ENCODE data around the gene JADE3.

JADE3 gene

DNA sequence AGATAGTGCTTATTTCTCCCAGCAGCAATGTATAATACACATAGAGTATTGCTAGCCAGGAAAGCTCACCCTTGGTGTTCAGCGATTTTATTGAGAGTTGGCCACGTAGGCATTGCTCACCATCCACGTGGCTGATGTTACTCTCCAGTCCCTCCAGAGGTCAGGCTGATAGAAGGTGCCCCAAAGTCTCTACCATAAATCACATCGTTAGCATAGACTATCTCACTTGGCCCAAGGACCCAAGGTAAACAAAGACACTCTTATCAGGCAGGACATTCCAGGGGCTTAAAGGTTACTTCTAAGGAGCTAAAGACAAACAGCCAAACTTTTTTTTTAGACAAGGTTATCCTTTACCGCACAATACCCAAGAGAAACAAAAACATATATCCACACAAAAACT is 135.8 kb downstream of the JADE3 start:
- DNase-seq: no peak

DNA sequence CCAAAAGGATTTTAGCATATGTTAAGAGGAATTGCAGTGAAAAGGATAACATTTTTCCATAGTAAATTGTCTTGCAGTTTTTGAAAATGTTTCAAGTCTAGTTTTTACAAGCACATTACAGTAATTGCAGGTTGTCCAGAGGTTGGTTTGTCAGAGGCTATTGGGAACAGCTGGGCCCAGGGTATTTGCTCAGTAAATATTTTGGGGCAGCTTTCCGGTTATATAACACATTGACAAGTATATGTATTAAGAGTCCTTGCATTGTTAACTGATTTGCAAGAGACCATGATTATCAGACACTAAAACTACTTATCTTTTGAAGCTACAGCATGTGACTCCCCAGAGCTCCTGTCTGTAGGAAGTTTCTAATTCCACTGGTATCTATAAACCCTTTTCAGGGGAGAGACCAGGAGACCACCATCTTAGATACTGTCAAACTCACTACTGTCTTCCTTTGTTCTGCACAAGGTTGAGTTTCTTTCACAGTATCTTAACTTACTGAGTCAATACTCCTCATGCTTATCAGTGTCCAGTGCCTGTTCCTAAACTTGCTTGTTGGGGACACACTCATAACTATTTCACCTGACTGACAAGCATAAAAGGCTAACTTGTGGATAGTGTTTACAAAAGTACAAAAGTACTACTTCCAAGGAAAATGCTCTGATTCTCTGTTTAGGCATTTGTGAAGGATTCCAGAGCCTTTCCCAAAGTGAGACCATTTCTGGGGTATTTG is 147.1 kb downstream of the JADE3 start:
- DNase-seq: no peak

DNA sequence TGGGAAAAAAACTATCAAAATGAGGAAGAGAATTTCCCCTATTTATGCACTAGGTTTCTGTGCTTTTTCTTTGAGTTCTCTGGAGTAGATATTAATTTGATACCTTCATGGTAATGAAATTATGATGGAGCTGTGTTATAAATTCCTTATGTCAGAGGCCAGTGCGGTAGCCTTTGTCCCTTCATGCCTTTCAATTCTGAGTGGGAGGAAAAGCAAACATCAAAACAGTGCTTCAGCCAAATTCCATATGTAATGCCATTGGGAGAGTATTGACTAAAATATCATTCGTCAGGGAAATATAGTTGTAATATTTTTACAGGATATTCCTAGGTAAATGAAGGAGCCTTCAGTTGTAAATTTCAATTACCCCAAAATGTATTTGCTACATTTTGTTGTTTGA is 148.5 kb downstream of the JADE3 start:
- no peak for DNase-seq

DNA sequence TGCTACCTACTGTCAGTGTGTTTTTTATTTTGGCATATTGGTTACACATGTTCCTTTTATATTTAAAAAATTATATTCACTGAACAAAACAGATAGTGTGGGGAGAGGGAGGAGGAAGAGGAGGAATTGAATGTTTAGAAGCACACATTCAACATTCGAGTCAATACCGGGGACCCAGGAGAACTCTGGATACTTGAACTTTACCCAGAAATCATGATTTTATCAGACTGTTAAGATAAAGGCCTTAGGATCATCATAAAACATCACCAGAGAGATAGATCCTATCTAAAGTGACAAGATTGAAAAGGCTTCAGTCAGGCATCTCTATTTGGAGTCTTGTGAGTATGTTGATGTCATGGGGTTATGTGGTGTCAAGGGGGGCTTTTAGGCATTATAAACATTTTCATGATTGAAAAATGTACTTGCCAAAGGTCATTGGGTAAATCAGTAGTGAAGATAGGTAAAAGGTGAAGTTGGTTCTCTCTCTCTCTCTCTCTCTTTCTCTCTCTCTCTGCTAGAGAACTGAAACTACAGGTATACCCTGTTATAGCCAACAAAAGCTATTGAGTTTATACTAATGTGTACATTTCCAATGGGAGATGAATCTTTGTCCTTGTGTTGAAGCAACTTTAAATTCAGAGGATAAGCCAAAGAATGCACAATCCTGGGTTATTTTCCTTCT is 149.2 kb downstream of the JADE3 start:
- DNase-seq: no peak

DNA sequence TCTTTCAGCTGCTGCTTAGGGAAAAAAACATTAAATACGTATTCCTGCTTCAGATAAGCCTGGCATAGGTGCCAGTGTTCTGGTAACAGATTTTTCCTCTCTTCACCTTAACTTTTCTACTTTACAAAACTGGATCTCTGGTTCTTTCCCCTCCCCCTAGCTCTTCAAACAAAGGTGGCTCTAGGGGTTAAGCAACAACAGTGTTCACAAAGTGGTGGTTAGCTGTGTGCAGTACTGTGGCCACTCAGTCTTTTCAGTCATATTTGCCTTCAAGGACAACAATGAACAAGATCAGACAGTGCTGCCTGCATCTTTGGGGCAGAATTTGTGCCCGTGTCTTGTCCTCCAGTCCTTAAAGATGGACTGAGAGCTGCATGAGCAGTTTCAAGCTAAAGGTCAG is 151.0 kb downstream of the JADE3 start:
- no peak for DNase-seq

DNA sequence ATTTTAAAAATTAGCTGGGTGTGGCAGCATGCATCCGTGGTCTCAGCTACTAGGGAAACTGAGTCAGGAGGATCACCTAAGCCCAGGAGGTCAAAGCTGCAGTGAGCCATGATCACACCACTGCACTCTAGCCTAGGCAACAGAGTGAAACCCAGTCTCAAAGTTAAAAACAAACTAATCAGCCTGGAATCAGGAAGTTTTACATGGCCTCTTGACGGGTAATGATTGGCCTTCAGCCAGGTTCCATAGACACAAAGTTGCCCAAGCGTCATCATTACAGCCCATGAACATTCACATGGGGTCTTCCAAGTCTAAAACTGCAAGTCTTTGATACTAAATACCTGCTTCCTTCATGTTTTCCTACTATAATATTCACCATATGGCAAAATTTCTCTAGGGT is 156.0 kb downstream of the JADE3 start:
- no peak for DNase-seq

DNA sequence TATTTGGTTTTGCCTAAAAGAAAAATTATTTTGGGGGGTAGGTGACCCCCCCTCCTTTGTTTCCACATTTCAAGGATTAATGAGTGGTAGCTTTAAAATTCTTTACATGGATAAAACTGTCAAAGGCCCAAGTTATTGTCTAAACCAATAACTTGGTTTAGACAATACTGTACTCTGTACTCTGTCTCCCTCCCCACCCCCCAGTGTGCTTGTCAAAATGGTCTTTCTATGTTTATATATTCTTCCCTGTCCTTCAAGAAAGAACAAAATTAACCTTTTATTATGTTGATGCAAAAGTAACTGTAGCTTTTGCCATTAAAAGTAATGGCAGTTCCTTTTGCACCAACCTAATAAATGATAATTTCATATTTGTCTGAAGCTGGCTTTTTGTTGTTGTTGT is 156.5 kb downstream of the JADE3 start:
- DNase-seq: no peak

DNA sequence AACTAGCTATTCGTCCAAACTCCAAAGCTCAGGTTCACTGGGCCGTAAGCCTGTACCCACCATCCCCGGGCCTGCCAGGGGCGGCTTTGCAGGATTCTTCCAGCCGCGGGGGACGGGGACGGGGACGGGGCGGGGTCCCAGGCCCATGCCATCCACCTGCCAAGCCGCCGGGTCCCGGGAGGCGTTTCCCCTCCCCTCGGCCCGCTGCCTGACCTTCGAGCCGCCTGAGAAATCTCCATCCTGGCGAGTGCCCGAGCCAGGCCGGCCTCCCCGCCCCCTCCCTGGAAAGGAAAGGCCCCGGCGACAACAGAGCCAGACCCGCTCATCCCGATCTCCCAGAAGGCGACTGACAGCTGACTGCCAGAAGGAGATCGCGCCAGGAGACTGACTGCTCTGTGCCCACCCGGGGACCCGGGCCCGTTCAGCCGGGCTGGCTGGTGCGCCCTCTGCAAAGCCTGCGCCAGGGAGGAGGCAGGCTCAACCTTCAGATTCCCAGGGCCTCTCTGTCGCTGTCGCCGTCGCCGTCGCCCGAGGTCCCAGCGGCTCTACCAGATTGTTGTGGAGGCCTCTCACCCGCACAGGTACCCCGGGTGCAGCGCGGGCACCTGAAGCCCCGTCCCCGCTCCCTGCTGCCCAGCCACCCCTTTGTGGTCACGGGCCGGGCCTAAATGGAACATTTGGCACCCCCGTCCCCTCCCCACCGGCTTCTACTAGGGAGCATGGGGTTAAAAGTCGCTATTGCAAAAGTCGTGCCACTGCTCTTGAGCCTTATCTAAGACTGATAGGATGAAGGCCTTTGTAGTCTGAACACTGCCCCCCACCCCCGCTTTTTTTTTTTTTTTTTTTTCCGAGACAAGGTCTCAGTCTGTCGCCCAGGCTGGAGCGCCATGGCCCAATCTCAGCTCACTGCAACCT is 166.2 kb downstream of the JADE3 start, which contains the start of gene RGN:
Gene RGN, plus strand, starts transcription at position 315 of the 915 bp plus-strand sequence. CDS start 2,702 bp downstream, outside the sequence.
- no peak for DNase-seq

DNA sequence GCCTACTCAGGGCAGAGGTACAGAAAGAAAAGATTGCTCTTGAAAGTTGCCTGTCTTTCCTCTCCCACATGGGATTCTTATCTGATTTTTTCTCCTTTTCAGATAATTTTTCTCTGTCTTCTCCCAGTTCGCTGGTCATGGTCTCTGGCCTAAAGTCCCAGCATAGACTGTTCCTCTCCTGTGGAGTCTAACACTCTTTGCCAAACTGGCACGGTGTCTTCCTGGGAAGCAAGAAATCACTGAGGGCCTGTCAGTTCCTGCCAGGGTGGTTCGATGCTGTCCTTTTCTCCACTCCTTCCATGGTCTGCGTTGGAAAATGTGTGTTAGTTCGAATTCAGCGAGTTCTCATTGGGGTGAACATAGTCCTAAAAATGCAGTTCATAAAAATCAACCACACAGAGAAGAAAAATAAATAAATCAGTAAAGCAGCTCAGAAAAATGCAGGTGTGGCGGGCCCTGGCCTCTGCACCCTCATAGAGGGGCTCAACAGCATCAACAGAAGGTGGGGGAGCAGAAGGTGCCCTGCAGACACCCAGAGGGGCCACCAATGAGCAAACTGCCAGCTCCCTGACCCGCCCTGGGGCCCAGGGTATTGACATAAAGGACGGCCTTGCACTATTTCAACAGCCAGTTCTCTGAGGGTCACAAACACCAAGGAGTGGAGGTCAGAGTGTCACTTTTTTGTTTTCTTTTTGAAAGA is 168.1 kb downstream of the JADE3 start:
- no peak for DNase-seq

DNA sequence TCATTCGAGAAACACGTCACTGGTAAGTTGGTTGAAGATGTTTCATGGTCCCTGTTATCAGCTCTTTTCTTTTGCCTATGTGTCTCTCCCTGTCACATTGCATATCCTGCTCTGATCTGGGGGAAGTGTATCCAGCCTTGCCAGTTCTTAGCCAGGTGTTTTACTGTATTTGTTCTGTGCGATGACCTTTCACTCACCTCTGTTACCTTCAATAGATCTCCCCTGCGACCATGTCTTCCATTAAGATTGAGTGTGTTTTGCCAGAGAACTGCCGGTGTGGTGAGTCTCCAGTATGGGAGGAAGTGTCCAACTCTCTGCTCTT is 168.7 kb downstream of the JADE3 start:
- DNase-seq: no peak

DNA sequence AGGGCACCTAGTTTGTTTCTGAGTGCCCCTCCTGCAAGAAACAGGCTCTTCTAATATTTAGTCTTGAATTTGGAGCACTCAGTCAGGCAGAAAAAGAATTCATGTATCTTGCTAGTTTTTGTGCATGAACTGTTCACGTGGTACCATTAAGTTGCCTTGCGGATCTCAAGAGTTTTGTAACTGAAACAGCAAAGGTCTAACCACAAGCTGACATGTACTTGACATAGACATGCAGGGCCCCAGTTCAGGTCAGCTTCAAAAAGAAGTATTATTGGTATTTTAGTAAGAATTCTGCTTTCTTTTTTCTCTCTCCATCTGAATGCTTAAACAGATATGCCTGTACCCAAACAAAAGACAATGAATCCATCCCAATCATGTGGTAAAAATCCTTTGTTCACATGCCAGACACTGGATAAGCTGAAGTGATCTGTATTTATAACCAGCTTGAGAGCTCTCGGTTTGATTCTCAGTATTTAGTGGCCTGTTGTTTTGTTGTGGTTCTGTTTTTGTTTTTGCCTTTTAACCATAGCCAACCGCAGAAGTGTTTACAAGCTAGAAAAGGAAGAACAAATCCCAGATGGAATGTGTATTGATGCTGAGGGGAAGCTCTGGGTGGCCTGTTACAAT is 179.0 kb downstream of the JADE3 start:
- DNase-seq: no peak

DNA sequence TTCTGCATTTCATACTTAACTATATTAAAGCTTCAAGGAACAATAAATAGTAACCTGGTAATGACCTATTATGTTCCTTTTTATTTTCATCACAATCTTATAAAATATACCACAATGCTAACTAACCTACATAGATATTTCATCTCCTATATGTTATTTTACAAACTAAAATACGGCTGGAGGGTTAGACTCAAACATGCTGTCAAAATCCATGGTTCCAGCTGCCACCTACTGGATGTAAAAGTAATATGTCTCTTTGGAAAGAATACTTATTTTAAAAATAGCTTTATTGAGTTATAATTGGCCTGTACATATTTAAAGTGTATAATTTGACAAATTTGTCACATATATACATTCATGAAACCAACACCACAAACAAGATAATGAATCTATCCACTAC is 181.0 kb downstream of the JADE3 start:
- no peak for DNase-seq

DNA sequence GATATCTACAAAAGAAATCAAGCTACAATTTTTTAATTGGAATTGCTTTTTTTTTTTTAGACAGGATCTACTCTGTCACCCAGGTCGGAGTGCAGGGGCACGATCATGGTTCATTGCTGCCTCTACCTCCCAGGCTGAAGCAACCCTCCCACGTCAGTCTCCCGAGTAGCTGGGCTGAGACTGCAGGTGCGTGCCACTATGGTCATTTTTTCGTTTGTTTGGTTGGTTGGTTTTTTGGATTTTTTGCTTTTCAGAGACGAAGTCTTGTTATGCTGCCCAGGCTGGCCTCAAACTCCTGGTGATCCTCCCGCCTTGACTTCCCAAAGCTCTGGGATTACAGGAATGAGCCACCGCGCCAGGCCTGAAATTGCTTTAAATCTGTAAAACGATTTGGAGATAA is 181.6 kb downstream of the JADE3 start:
- no peak for DNase-seq

DNA sequence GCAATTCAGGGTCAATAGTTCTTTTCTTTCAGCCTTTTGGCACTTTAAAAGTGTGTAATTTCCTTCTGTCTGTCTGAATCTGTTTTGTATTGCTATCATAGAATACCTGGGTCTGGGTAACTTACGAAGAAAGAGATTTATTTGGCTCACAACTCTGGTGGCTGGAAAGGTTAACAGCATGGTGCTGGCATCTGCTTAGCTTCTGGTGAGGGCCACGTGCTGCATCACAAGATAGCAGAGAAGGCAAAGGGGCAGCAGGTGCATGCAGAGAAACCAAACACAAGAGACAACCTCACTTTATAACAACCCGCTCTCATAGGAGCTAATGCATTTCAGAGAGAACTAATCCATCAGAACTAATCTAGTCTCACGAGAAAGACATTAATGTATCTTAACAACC is 184.8 kb downstream of the JADE3 start:
- DNase-seq: no peak

DNA sequence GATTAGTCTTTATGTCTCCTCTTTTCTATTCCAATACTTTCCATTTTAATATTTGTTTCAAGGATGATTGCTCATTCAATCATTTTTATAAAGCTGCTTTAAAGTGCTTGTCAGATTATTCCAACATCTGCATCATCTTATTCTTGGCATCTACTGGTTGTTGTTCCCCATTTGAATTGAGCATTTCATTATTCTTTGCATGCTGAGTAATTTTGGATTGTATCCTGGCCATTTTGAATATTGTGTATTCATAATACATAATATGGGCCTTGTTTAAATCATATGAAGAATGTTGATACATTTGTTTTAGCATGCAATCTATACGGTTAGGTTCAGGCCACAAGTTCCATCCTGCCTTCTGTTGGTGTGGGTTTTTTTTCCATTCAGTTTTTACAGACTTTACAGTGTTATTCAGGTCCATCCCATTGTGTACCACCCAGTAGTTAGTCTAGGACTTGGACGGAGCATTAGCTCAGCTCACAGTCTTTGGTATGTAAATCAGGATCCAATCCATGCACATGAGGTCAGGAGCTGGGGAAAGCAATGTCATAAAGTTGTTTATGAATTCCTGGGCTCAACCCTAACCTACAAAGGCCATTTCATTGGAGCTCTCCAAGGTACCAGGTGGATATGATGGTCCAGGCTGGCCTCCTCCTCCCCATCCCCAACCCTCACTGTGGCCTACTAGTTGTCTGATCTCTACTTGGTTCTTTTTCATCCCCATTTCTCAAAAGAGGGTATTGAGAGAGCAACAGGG is 186.3 kb downstream of the JADE3 start:
- DNase-seq: no peak

DNA sequence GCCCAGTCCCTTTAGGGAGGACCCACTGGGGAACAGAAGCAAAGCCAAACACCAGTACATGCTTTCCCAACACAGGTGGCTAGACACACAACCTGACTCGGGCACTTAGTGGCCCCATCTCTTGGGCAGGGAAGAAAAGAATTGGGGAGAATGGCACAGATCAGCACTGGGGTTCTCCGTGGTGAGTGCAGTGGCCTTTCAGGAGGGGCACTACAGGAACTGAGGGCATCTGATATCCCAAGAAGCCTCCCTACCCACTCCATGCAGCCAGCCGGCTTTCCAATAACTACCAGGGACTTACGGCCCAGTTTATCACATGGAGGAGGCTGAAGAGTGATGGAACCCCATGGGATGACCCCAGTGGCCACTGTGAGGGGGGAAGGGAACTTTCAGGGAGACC is 189.0 kb downstream of the JADE3 start:
- no peak for DNase-seq

Data from effector CD8-positive, alpha-beta T cell (primary cell).